ENCODE results near the gene PABPC1L.
"Not testable (repeated sequence)": the region's sequence is repeated elsewhere in the genome, so short reads cannot be mapped to it uniquely, and the experiment has no call there.

Gene PABPC1L

GRCh38 chr20:44909872-44910689 lies at the start of gene PABPC1L:
Gene PABPC1L (plus strand): TSS chr20:44910060. CDS start chr20:44910144, 84 bp downstream.
- peak; percentile 27 to 68 for DNase-seq

GRCh38 chr20:44861531-44862006 lies 48.3 kb upstream of the PABPC1L start:
- no peak for DNase-seq

GRCh38 chr20:44862286-44862685 lies 47.6 kb upstream of the PABPC1L start:
- DNase-seq: no peak

- not testable (repeated sequence) for DNase-seq
Observed at GRCh38 chr20:44863365-44864084, 46.3 kb upstream of the PABPC1L start.

- DNase-seq: not testable (repeated sequence)
Observed at GRCh38 chr20:44864493-44864892, 45.4 kb upstream of the PABPC1L start.

- DNase-seq: no peak
Observed at GRCh38 chr20:44866703-44867335, 43.0 kb upstream of the PABPC1L start.

GRCh38 chr20:44869471-44869870 lies 40.4 kb upstream of the PABPC1L start:
- DNase-seq: no peak

GRCh38 chr20:44882360-44882759 lies 27.5 kb upstream of the PABPC1L start:
- DNase-seq: not testable (repeated sequence)

- no peak for DNase-seq
Observed at GRCh38 chr20:44883214-44883902, 26.5 kb upstream of the PABPC1L start.

- DNase-seq: no peak
Observed at GRCh38 chr20:44884907-44885391, 24.9 kb upstream of the PABPC1L start.

GRCh38 chr20:44885392-44886265 lies 24.2 kb upstream of the PABPC1L start, which contains the start of gene YWHAB:
Gene YWHAB (plus strand): TSS chr20:44885705. CDS start chr20:44901534, 15,829 bp downstream.
- peak; percentile 91 to 96 for DNase-seq

GRCh38 chr20:44886266-44886651 lies 23.6 kb upstream of the PABPC1L start:
- no peak for DNase-seq

- DNase-seq: no peak
Observed at GRCh38 chr20:44886828-44887227, 23.0 kb upstream of the PABPC1L start.

- DNase-seq: no peak
Observed at GRCh38 chr20:44887466-44887865, 22.4 kb upstream of the PABPC1L start.

GRCh38 chr20:44888226-44889103 lies 21.4 kb upstream of the PABPC1L start:
- DNase-seq: no peak

- no peak for DNase-seq
Observed at GRCh38 chr20:44891826-44892225, 18.0 kb upstream of the PABPC1L start.

- DNase-seq: no peak
Observed at GRCh38 chr20:44894959-44895358, 14.9 kb upstream of the PABPC1L start.

- DNase-seq: no peak
Observed at GRCh38 chr20:44896583-44896982, 13.3 kb upstream of the PABPC1L start.

- no peak for DNase-seq
Observed at GRCh38 chr20:44897133-44897532, 12.7 kb upstream of the PABPC1L start.

- no peak for DNase-seq
Observed at GRCh38 chr20:44900231-44900854, 9.5 kb upstream of the PABPC1L start.

All from NCI-H187 (cell line).